Spleen (tissue), 11 donors: Measurements from ENCODE around the gene MCF2L. TPM values are rescaled to one million over a fixed set of nuclear protein-coding genes. Genes with fewer than 3 reads are reported as not detected.

Source experiments
- DNase-seq: peaks from one replicate; pipeline ENCODE4 v3.0.0-alpha.2; 2020
- H3K27ac ChIP-seq, 8 donors: fragments of 200-600 bp; sonication (generic) in 7 of 8; 1 replicate in 4 of 8; 2 replicates in 4 of 8; pipeline versions ENCODE4 v1.5.0 to v1.8.0; 2016 to 2021; ENCODE audit warnings: inconsistent platforms in 4 of 8, mild to moderate bottlenecking in 4 of 8, moderate library complexity in 1 of 8
- H3K27me3 ChIP-seq, 7 donors: fragments of 200-600 bp; sonication (generic) in 6 of 7; replicated peaks in 1 of 7; 1 replicate in 4 of 7; 2 replicates in 3 of 7; pipeline versions ENCODE4 v1.5.0 to v1.8.0; 2016 to 2021; ENCODE audit warnings: inconsistent platforms in 3 of 7, mild to moderate bottlenecking in 1 of 7
- H3K36me3 ChIP-seq, 6 donors: fragments of 200-600 bp; sonication (generic) in 5 of 6; 1 replicate in 4 of 6; 2 replicates in 2 of 6; pipeline versions ENCODE4 v1.5.0 to v1.8.0; 2016 to 2021; ENCODE audit warnings: inconsistent platforms in 2 of 6
- H3K4me1 ChIP-seq, 6 donors: fragments of 200-600 bp; sonication (generic) in 5 of 6; 1 replicate in 3 of 6; 2 replicates in 3 of 6; pipeline versions ENCODE4 v1.5.0 to v1.8.0; 2016 to 2021; ENCODE audit warnings: inconsistent platforms in 3 of 6
- H3K4me3 ChIP-seq, 8 donors: fragments of 200-600 bp; sonication (generic) in 7 of 8; 1 replicate in 4 of 8; 2 replicates in 4 of 8; pipeline versions ENCODE4 v1.5.0 to v1.8.0; 2016 to 2021; ENCODE audit warnings: inconsistent platforms in 4 of 8, mild to moderate bottlenecking in 4 of 8, moderate library complexity in 2 of 8
- H3K9me3 ChIP-seq, 8 donors: fragments of 200-600 bp; sonication (generic) in 7 of 8; 1 replicate in 4 of 8; 2 replicates in 4 of 8; pipeline versions ENCODE4 v1.5.0 to v1.8.0; 2016 to 2021; ENCODE audit warnings: inconsistent platforms in 4 of 8
- CTCF ChIP-seq, 11 experiments: fragments of 200-600 bp in 7 of 11; fragments of 450-650 bp in 4 of 11; sonication (generic) in 4 of 11; IDR thresholded peaks in 8 of 11; conservative IDR thresholded peaks in 3 of 11; 1 replicate in 7 of 11; 2 replicates in 4 of 11; pipeline versions ENCODE4 v1.4.0 to v1.8.0; 2016 to 2021; ENCODE audit warnings: antibody characterized with exemption in 11 of 11, inconsistent platforms in 4 of 11, mild to moderate bottlenecking in 1 of 11
- POLR2A ChIP-seq, 3 donors: fragments of 450-650 bp; IDR thresholded peaks; one replicate each; pipeline ENCODE4 v1.5.1; 2017; ENCODE audit warnings: antibody characterized with exemption in 3 of 3, mild to moderate bottlenecking in 1 of 3
- POLR2AphosphoS5 ChIP-seq, 3 donors: sonication (generic); formaldehyde crosslinking; IDR thresholded peaks; one replicate each; pipeline ENCODE4 v1.5.1; 2017; ENCODE audit warnings: antibody characterized with exemption in 3 of 3
- WGBS, 5 donors: extraction: QIAGEN DNeasy Blood & Tissue Kit in 3 of 5; methylation state at CpG; one replicate each; pipeline versions ENCODE4 v1.1.5 to v1.1.7; 2013 to 2018; 5-methylcytosine and 5-hydroxymethylcytosine counted together
- intact Hi-C: fragments of 100-400 bp; cut with DNase I; formaldehyde crosslinking; loops from one replicate; pipeline ENCODE4 v1.15.0; 2023; ENCODE audit warnings: low total_unique reads
- polyA plus RNA-seq, 3 donors: library from polyadenylated mRNA; stranded (reverse); fragments of 200-250 nt; gene quantifications; one replicate each; pipeline ENCODE4 v1.2.1, GENCODE V29; 2013
- total RNA-seq, 7 donors: library from RNA; depleted of rRNA in 3 of 7; stranded (reverse); fragments of >200 nt in 3 of 7; fragmentation: NEBNext Ultra II Directional in 4 of 7; extraction: Animal tissue kit (Norgen Biotek cat#: 25700) in 4 of 7; gene quantifications; one replicate each; pipeline versions ENCODE4 v1.1.0 to v1.2.1, GENCODE V29; 2016 to 2021
- donor health status: healthy with polysubstance abuse.
- donor health status: DM: no; HTN: no; CAD: no; lungs with moderate emphysema.
- donor health status: DM: no; HTN: no; CAD: no.
- donor health status: Bipolar disorder and iron deficiency.
- donor health status: healthy.
- donor health status: DM: no; HTN: no; CAD: no.
- donor health status: DM: yes; HTN: yes; CAD: no.

MCF2L gene
- total and polyA plus RNA-seq, 10 donors = 4.3 to 21.4 (median 13.0) TPM

- H3K27ac ChIP-seq = no peak overlapping the region
- no peak for DNase-seq
- H3K36me3 ChIP-seq = no peaks in the 10 kb centered on the region
- TF ChIP-seq POLR2AphosphoS5 (IDR thresholded peaks at IDR 0.05) = peak in 1 of 3 donors; percentile 33
- TF ChIP-seq CTCF (IDR thresholded peaks at IDR 0.05 in 8 of 11, conservative IDR thresholded peaks at IDR 0.05 in 3 of 11) = no peak
- no peak for TF ChIP-seq POLR2A (IDR thresholded peaks at IDR 0.05)
- intact Hi-C loops = no loop called here
- WGBS, 5 donors = 53 to 77% (median 66%) methylated on average over 6 of the region's 6 CpGs
- no peak overlapping the region for H3K4me3 ChIP-seq
- peaks cover 0 to 29% (median 0%) of the 10 kb centered on the region in 7 donors for H3K27me3 ChIP-seq
- peaks cover 0 to 5% (median 0%) of the 10 kb centered on the region in 8 donors for H3K9me3 ChIP-seq
- peaks cover 0 to 5% (median 0%) of the 10 kb centered on the region in 6 donors for H3K4me1 ChIP-seq
These were observed 22.6 kb downstream of the MCF2L start for GRCh38 chr13:112991609-112992008.

DNA sequence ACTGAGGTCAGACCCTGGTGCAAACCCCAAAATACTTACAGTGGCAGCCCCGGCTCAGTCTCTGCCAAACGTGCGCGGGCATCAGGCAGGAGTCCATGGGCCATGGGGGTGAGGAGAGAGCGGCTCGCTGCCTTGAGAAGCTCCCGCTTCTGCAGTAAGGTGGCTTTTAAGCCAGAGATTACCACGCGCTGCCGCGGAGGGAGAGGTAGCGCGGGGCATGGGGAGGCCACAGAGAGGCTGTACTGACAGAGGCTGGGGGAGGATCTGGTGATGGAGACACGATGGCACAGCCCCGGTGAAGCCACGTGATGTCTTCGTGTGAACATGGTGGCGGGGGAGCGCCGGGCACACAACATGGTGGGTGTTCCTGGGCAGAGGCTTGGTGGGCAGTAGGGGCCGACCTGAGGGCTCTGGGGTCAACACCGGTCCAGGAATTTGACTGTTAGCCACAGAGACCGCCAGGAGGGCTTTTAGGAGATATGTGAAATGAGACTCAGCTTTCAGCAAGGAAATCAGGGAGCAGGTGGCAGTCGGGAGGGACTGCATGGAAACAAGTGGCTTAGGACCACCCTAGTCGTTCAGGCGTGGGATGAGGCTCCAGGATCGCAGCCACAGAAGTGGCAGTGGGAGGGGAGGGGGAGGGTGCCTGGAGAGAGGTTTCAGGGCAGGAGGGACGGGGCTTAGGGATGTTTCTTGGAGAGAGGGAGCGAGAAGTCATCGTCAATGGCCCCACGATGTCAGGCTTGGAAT is 24.1 kb downstream of the MCF2L start:
- Histone ChIP-seq H3K9me3 (peaks cover 0 to 5% (median 0%) of the 10 kb centered on the region in 8 donors), H3K4me3 (no peak overlapping the region), H3K4me1 (peaks cover 0 to 5% (median 0%) of the 10 kb centered on the region in 6 donors), H3K27ac (no peak overlapping the region), H3K36me3 (no peaks in the 10 kb centered on the region), H3K27me3 (peaks cover 0 to 39% (median 0%) of the 10 kb centered on the region in 7 donors)
- DNase-seq = no peak
- WGBS, 5 donors = 86 to 91% (median 89%) methylated on average over 30 to 31 of the region's 31 CpGs
- no peak for TF ChIP-seq POLR2A (IDR thresholded peaks at IDR 0.05)
- no peak for TF ChIP-seq CTCF (IDR thresholded peaks at IDR 0.05 in 8 of 11, conservative IDR thresholded peaks at IDR 0.05 in 3 of 11)
- TF ChIP-seq POLR2AphosphoS5 (IDR thresholded peaks at IDR 0.05) = no peak
- intact Hi-C loops = no loop called here

- peaks cover 0 to 5% (median 0%) of the 10 kb centered on the region in 8 donors for H3K9me3 ChIP-seq
- H3K4me1 ChIP-seq = peaks cover 0 to 5% (median 0%) of the 10 kb centered on the region in 6 donors
- H3K27me3 ChIP-seq = peaks cover 0 to 45% (median 0%) of the 10 kb centered on the region in 7 donors
- WGBS, 5 donors = 85 to 91% (median 88%) methylated on average over 45 to 46 of the region's 46 CpGs
- intact Hi-C loops = no loop called here
- no peak overlapping the region for H3K27ac ChIP-seq
- no peaks in the 10 kb centered on the region for H3K36me3 ChIP-seq
- DNase-seq = no peak
- no peak for TF ChIP-seq CTCF (IDR thresholded peaks at IDR 0.05 in 8 of 11, conservative IDR thresholded peaks at IDR 0.05 in 3 of 11)
- TF ChIP-seq POLR2AphosphoS5 (IDR thresholded peaks at IDR 0.05) = no peak
- no peak for TF ChIP-seq POLR2A (IDR thresholded peaks at IDR 0.05)
- no peak overlapping the region for H3K4me3 ChIP-seq
These were observed 25.2 kb downstream of the MCF2L start for GRCh38 chr13:112994084-112994780.
